Calu3 (cell line): Measurements from ENCODE around the gene GNPTG. TPM values are rescaled to one million over a fixed set of nuclear protein-coding genes. Genes with fewer than 3 reads are reported as not detected.

Experiments
- BruUV-seq: library from RNA; stranded (reverse); fragments of 400-500 nt; replicated peaks from 2 replicates; lab custom pipeline; 2021; lab: Mats Ljungman, UMichigan
- CTCF ChIA-PET: fragments of 300-600 bp; sonication (Branson Sonifier 250); formaldehyde crosslinking; loops from one replicate; lab custom pipeline; 2022; ENCODE audit warnings: antibody characterized with exemption; lab: Charles Lee
- DNase-seq: peaks from one replicate; pipeline ENCODE4 v3.0.0; 2022
- H3K27ac Mint-ChIP-seq: one replicate; pipeline ENCODE4 v1.8.0; 2022; ENCODE audit warnings: mixed read lengths; ENCODE audit not compliant: unreplicated experiment
- H3K27me3 Mint-ChIP-seq: one replicate; pipeline ENCODE4 v1.8.0; 2022; ENCODE audit warnings: mixed read lengths; ENCODE audit not compliant: unreplicated experiment
- H3K36me3 Mint-ChIP-seq: one replicate; pipeline ENCODE4 v1.8.0; 2022; ENCODE audit warnings: mild to moderate bottlenecking, moderate library complexity, mixed read lengths; ENCODE audit not compliant: insufficient read depth, unreplicated experiment
- H3K4me1 Mint-ChIP-seq: one replicate; pipeline ENCODE4 v1.8.0; 2022; ENCODE audit warnings: mild to moderate bottlenecking, low read depth, mixed read lengths; ENCODE audit not compliant: unreplicated experiment
- H3K4me3 Mint-ChIP-seq: one replicate; pipeline ENCODE4 v1.8.0; 2022; ENCODE audit warnings: mild to moderate bottlenecking, low read depth, moderate library complexity, mixed read lengths; ENCODE audit not compliant: unreplicated experiment
- H3K9me3 Mint-ChIP-seq: one replicate; pipeline ENCODE4 v1.8.0; 2022; ENCODE audit warnings: low read depth, mixed read lengths; ENCODE audit not compliant: unreplicated experiment
- CTCF ChIP-seq: fragments of 200-600 bp; IDR thresholded peaks from one replicate; pipeline ENCODE4 v1.8.0; 2022; ENCODE audit warnings: antibody characterized with exemption; ENCODE audit not compliant: unreplicated experiment
- intact Hi-C: fragments of 100-400 bp; cut with micrococcal nuclease; formaldehyde crosslinking; loops from one replicate; pipeline ENCODE4 v1.10.0; 2022; ENCODE audit not compliant: unreplicated experiment
- total RNA-seq: library from RNA; stranded (reverse); gene quantifications from 2 replicates; pipeline ENCODE4 v1.2.3, GENCODE V29; 2022

GNPTG gene
- total RNA-seq, 1 experiment from 2014 or later, result 63.9 TPM

DNA sequence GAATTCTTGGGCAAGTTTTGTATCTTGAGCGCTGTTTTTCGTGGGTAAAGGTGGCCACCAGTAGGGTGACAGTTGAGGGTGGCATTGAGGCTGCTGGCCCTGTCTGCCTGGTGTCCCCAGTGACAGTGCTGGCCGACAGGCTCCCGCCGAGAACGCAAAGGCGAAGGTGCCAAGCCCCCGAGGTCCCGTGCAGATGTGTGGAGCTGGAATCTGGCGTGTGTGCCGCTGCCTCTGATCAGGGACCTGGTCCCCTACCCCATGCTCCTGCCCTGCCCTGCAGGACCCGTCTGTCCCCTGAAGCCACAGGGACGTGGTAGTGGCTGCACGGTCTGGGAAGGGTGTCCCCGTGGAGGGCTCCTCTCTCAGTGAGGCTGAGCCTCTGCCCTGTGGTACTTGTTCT, 38.8 kb upstream of the GNPTG start:
- H3K4me3 Mint-ChIP-seq, result peak overlapping the region; percentile 98
- no peaks in the 10 kb centered on the region for H3K9me3 Mint-ChIP-seq
- intact Hi-C loops, result no loop called here
- no peak for DNase-seq
- peaks cover 20% of the 10 kb centered on the region for H3K4me1 Mint-ChIP-seq
- H3K36me3 Mint-ChIP-seq, result peaks cover 91% of the 10 kb centered on the region
- no peak for TF ChIP-seq CTCF
- BruUV-seq, result no TSS peak
- H3K27ac Mint-ChIP-seq, result no peak overlapping the region
- CTCF ChIA-PET, result interaction anchor here (0.5 kb wide), 1 partner anchor 621 kb away, joined by 6 read pairs; no protein-coding TSS in a partner anchor
- no peaks in the 10 kb centered on the region for H3K27me3 Mint-ChIP-seq

GRCh38 chr16:1313721-1314369, 37.9 kb upstream of the GNPTG start:
- no TSS peak for BruUV-seq
- Mint-ChIP-seq H3K27ac (no peak overlapping the region), H3K4me3 (no peak overlapping the region), H3K9me3 (no peaks in the 10 kb centered on the region), H3K27me3 (no peaks in the 10 kb centered on the region), H3K36me3 (peaks cover 91% of the 10 kb centered on the region), H3K4me1 (peaks cover 20% of the 10 kb centered on the region)
- CTCF ChIA-PET, result no interaction called here
- no peak for DNase-seq
- TF ChIP-seq CTCF, result no peak
- intact Hi-C loops, result no loop called here

DNA sequence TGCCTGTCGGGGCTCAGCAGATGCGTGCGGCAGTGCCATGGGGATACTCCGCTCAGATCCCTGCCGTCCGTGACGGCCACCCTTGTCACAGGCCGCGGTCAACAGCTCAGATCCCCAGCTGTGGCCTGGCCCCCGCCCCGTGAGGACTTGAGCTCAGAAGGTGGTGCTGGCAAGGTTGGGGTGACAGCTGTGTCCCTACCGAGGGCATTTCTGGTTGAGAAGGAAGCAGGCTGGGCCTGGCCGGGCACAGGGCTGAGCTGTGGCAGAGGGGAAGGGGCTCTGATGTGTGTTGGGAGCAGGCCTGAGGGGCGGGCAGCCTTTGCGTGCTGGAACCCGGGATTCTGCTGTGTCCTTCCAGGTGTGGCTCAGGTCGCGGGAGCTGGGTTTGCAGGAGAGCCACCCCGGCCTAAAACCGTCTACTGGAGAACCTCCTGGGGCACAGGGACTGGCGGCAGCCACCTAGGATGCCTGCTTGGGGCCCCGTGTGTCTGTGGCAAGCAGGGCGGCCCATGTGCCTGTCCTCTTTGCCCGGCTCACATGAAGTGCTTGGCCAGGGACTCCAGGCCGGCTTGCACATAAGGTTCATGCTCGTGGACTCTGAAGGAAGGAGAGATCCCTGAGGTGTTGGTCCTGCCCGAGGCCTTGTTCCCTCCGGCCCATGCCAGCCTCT, 37.2 kb upstream of the GNPTG start:
- BruUV-seq, result no TSS peak
- Mint-ChIP-seq H3K4me1 (peaks cover 20% of the 10 kb centered on the region), H3K4me3 (no peak overlapping the region), H3K27me3 (no peaks in the 10 kb centered on the region), H3K27ac (no peak overlapping the region), H3K9me3 (no peaks in the 10 kb centered on the region), H3K36me3 (peaks cover 92% of the 10 kb centered on the region)
- intact Hi-C loops, result no loop called here
- no peak for TF ChIP-seq CTCF
- DNase-seq, result no peak
- CTCF ChIA-PET, result no interaction called here

- BruUV-seq, result no TSS peak
- no peak for TF ChIP-seq CTCF
- H3K4me1 Mint-ChIP-seq, result peaks cover 15% of the 10 kb centered on the region
- peaks cover 94% of the 10 kb centered on the region for H3K36me3 Mint-ChIP-seq
- H3K9me3 Mint-ChIP-seq, result no peaks in the 10 kb centered on the region
- H3K27ac Mint-ChIP-seq, result no peak overlapping the region
- no peak overlapping the region for H3K4me3 Mint-ChIP-seq
- intact Hi-C loops, result no loop called here
- no peak for DNase-seq
- no peaks in the 10 kb centered on the region for H3K27me3 Mint-ChIP-seq
- CTCF ChIA-PET, result no interaction called here
These were observed 36.4 kb upstream of the GNPTG start for GRCh38 chr16:1315081-1316032.
